ENCODE results near the gene TAF4B.

DNA sequence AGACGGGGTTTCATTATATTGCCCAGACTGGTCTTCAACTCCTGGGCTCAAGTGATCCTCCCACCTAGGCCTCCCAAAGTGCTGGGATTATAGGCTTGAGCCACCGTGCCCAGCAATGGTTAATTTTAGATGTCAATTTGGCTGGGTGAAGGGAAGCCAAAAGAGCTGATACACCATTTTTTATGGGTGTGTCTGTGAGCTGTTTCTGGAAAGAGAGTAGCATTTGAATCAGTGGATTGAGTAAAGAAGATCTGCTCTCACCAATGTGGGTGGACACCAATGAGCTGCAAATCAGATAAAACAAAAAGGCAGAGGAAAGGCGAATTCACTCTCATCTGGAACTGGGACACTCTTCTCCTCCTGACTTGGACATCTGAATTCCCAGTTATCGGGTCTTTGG is 16.1 kb upstream of the TAF4B start:
- TF ChIP-seq, protein P1, sequence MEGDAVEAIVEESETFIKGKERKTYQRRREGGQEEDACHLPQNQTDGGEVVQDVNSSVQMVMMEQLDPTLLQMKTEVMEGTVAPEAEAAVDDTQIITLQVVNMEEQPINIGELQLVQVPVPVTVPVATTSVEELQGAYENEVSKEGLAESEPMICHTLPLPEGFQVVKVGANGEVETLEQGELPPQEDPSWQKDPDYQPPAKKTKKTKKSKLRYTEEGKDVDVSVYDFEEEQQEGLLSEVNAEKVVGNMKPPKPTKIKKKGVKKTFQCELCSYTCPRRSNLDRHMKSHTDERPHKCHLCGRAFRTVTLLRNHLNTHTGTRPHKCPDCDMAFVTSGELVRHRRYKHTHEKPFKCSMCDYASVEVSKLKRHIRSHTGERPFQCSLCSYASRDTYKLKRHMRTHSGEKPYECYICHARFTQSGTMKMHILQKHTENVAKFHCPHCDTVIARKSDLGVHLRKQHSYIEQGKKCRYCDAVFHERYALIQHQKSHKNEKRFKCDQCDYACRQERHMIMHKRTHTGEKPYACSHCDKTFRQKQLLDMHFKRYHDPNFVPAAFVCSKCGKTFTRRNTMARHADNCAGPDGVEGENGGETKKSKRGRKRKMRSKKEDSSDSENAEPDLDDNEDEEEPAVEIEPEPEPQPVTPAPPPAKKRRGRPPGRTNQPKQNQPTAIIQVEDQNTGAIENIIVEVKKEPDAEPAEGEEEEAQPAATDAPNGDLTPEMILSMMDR (IDR thresholded peaks at IDR 0.05), result no peak
- TF ChIP-seq EZH2 (IDR thresholded peaks at IDR 0.05; ENCODE audit: borderline replicate concordance, insufficient read depth, low read depth, low read length, poor library complexity, severe bottlenecking), result no peak
